Right forelimb (tissue), 1 donor: ENCODE results near the gene FEM1C.

ENCODE experiments used
- DNase-seq: peaks from one replicate; pipeline ENCODE4 v3.0.0-alpha.2; 2018

FEM1C gene, protein sequence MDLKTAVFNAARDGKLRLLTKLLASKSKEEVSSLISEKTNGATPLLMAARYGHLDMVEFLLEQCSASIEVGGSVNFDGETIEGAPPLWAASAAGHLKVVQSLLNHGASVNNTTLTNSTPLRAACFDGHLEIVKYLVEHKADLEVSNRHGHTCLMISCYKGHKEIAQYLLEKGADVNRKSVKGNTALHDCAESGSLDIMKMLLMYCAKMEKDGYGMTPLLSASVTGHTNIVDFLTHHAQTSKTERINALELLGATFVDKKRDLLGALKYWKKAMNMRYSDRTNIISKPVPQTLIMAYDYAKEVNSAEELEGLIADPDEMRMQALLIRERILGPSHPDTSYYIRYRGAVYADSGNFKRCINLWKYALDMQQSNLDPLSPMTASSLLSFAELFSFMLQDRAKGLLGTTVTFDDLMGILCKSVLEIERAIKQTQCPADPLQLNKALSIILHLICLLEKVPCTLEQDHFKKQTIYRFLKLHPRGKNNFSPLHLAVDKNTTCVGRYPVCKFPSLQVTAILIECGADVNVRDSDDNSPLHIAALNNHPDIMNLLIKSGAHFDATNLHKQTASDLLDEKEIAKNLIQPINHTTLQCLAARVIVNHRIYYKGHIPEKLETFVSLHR

GRCh38 chr5:115544436-115545350 lies at the start of gene FEM1C:
TSS of gene FEM1C (minus strand) at chr5:115544775. CDS start at chr5:115543493, 1,282 bp downstream.
- peak; percentile 99 for DNase-seq

DNA sequence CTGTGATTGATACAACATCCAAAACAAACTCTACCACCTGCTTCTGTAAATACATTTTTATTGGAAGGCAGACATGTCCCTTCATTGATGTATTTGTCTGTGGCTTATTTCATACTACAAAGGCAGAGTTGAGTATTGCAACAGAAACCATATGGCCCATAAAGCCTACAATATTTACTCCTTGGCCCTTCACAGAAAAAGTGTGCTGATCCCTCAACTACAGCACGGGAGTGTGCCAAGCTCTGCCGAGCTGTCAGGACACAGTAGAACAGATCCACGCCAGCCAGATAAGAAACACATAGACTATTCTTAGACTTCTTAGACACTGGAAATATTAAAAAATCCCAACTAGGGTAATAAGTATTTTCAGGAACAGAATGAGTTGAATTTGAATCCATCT lies 44.5 kb upstream of the FEM1C start:
- DNase-seq: no peak

DNA sequence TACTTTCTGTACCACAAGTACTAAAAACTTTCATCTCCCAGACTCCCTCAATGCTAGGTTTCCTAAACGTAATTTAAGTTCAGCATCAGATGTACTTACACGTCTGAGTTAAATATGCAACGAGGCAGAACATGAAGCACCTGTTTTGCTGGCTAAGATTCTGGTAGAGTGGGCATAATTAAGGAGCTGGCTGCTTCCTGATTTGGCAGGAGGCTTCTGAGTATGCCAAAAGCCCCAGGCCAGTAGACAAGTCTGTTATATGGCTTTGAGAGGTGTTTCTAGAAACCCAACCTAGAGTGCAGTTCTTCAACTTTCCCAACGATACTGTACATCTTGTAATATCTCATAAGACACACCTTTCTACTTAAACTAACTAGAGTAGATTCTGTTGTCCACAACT lies 44.1 kb upstream of the FEM1C start:
- no peak for DNase-seq

GRCh38 chr5:115586525-115587146 lies 42.1 kb upstream of the FEM1C start:
- DNase-seq: no peak

DNA sequence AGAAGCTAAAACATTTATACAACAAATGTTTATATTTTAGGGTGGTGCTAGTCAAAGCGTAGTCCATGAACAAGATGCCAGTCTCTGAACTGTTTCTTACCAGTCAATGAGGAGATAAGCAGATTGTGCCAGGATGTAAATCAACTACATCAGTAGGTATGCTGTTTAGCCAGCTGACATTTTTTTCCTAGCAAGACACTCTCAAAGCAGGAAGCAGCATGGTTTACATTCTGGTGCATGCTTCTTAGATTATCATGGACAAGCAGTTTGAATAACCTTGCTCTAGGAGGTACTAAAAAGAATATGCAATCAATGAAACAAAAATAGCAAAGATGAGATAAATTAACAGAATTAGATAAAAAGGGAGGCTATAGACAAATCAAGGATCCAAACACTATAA lies 40.7 kb upstream of the FEM1C start:
- DNase-seq: no peak

- DNase-seq: no peak
These were observed 39.9 kb upstream of the FEM1C start for GRCh38 chr5:115584501-115584900.

DNA sequence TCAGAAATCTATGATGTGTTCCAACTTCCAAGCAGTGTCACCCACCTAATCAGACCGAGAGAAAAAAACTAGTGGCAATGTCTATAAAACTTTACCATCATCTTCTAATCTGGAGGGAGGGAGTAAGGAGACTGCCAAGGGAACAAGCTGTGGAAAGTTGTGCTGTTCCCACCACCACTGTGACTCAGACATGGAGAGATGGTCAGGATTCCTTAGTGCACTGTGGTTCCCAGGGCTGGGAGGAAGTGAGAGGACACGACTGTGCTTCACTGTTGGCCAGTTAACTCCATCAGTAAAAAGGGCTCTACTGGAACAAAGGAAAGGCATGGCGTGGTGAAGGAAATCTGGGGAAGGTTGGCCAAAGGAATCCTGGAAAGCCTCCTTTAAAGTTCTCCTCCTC lies 38.9 kb upstream of the FEM1C start:
- no peak for DNase-seq

DNA sequence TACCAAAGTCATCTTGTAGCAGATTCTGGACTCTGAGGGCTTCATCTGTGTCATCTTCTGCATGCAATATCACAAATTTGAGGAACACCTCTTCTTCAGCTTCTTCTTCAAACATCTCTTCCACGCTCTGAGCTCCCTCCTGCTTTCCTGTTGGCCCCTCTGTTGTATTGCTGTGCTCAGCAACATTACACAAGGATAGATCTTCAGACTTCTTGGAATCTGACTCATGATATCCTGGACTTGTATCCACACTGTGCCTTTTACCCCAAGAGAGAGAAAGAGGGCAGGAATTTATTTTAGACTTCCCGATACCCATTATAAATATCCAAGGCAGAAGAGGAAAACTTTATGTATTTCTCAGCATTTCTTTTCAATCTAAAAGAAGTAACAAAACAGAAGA lies 36.4 kb upstream of the FEM1C start:
- DNase-seq: no peak

DNA sequence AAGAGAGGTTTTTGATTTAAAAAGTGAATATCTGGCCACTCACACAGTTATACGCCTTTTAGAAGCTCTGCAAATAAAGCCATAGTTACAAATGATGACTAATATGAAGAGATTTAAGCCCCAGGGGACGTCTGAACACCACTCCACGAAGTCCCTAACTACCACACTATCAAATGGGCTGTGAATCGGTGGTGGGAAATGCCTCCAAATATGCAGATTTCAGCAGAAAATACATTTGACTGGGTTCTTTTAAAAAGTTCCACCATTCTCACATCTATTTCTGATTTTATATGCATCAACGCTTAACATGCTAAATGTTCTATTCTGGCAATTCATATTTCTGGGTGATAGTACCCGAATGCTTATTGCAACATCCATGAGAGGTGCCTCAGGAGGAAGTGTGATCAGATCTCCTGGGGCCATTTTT lies 35.2 kb upstream of the FEM1C start:
- no peak for DNase-seq

- DNase-seq: no peak
These were observed 34.6 kb upstream of the FEM1C start for GRCh38 chr5:115579216-115579615.

DNA sequence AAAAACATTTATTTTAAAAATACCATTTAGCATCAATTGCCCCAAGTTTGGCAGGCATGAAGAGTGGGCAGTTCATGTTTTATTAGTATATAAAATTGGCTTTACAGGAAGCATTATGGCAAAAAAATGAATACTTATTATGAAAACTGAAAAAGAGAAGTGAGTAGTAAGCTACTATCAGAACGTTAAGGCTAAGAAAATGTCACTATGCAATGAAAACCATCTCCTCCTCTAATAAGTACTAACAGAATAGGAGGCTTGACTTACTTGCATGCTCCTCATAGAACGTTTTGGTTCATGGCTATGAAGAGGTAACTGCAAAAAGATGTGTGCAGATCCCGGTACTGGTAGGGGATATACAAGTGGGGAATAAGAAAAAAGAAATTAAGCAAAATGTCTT lies 34.1 kb upstream of the FEM1C start:
- no peak for DNase-seq

DNA sequence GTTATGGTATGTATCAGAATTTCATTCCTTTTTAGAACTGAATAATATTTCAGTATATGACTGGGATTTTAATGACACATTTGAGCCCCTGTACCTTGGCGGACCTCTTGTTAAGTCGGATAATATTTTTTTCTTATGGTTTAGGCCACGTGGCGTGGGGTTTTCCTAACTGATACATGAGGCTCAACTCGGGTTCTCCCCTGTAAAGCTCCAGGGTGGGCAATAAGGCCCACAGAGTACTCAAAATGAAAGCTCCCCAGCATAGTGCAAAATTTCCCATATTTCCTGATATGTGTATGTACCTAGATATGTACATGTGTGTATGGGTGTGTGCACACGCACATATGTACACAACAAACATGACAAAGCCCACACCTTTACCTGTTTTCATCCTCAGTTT lies 33.2 kb upstream of the FEM1C start:
- no peak for DNase-seq

GRCh38 chr5:115577329-115577728 lies 32.8 kb upstream of the FEM1C start:
- no peak for DNase-seq

DNA sequence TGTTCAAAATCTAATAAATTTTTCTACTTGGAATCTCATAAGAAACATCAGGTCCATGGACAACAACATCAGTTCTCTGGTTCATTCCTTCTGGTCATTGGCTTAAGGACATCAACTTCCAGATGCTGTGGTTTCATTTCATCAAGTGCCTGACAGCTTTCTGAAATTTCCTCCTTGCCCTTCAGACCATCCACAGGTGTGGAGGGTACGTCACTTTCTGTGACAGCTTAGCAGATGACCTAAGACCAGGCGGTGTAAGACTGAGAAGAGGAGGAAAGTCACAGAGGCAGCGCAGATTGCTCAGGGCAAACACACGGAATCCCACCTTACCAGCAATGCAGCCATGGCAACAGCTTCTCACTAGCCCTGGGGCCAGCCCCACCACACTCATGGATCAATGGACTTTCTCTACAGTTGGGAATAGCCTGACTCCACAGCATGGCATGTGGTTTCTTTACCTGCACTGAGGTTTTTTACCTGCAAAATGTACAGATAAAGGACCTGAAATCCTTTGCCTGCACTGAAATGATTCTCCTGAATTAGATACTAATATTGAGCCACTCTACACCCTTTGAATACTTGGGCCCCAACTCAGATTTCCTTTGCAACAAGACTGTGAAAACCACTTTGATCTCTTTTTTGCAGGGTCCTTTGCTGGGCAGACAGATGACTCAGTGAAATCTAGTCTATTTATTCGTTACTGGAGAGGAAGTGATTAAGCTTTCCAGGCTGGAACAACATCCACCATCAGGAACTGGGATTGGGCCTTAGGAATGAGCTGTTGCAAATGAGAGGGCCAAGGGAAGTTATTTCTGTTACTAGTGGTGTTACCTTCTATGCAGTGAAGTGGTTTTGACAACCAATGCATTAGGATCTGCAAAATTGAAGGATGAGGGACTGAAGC lies 30.8 kb upstream of the FEM1C start:
- no peak for DNase-seq

GRCh38 chr5:115573133-115573532 lies 28.6 kb upstream of the FEM1C start:
- DNase-seq: no peak

GRCh38 chr5:115571441-115571878 lies 26.9 kb upstream of the FEM1C start:
- no peak for DNase-seq

GRCh38 chr5:115568668-115569067 lies 24.1 kb upstream of the FEM1C start:
- no peak for DNase-seq

GRCh38 chr5:115565233-115565632 lies 20.7 kb upstream of the FEM1C start:
- no peak for DNase-seq

- no peak for DNase-seq
These were observed 16.6 kb upstream of the FEM1C start for GRCh38 chr5:115561176-115561575.

GRCh38 chr5:115559524-115559923 lies 14.9 kb upstream of the FEM1C start:
- no peak for DNase-seq

DNA sequence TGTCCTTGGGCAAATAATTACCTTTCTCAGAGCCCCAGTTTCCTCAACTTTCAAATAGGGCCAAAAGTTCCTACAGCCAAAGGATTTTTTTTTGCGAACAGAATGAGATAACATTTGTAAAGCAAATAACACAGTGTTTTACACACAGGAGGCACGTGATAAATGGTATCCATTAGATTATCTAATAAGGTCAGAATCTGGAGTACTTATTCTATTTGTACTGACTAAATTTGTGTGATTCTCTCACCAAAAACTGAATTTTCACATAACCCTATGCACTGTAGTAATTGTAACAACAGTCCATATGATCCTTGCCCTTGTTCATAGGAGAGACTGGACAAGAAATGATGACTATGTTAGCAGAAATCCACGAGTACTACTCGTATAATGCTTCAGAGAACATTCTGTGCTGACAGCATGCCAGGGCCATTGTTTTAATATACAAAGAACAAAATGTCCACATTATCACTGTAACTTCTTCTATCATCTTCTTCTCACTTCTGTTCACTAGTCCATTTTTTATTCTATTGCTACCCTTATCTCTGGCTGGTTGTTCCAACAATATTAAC lies 13.9 kb upstream of the FEM1C start:
- DNase-seq: no peak
